Heart right ventricle (tissue), 16 donors: Measurements from ENCODE around the gene IL10RB. TPM values are rescaled to one million over a fixed set of nuclear protein-coding genes. Genes with fewer than 3 reads are reported as not detected.

Experiments used
- ATAC-seq, 8 donors: fragments of 200-7000 bp; cut with Tn5 transposase; one replicate each; pipeline ENCODE4 v1.9.1; 2020; ENCODE audit warnings: mild to moderate bottlenecking in 8 of 8, moderate library complexity in 8 of 8, moderate number of reproducible peaks in 1 of 8
- DNase-seq, 2 donors: peaks; one replicate each; pipeline ENCODE4 v3.0.0-alpha.2; 2020
- H3K27ac ChIP-seq, 10 donors: fragments of 200-600 bp; sonication (generic) in 2 of 10; one replicate each; pipeline versions ENCODE4 v1.5.0 to v1.8.0; 2020 to 2022; ENCODE audit warnings: mild to moderate bottlenecking in 3 of 10
- H3K27me3 ChIP-seq, 7 donors: fragments of 200-600 bp; one replicate each; pipeline ENCODE4 v1.8.0; 2021 to 2022; ENCODE audit warnings: mild to moderate bottlenecking in 2 of 7
- H3K36me3 ChIP-seq, 9 donors: fragments of 200-600 bp; sonication (generic) in 1 of 9; one replicate each; pipeline versions ENCODE4 v1.5.0 to v1.8.0; 2020 to 2022; ENCODE audit warnings: mild to moderate bottlenecking in 2 of 9
- H3K4me1 ChIP-seq, 9 donors: fragments of 200-600 bp; sonication (generic) in 1 of 9; one replicate each; pipeline versions ENCODE4 v1.5.0 to v1.8.0; 2020 to 2022; ENCODE audit warnings: mild to moderate bottlenecking in 4 of 9
- H3K4me3 ChIP-seq, 10 donors: fragments of 200-600 bp; sonication (generic) in 2 of 10; one replicate each; pipeline versions ENCODE4 v1.5.0 to v1.8.0; 2020 to 2022; ENCODE audit warnings: mild to moderate bottlenecking in 7 of 10, moderate library complexity in 2 of 10
- H3K9me3 ChIP-seq, 11 donors: fragments of 200-600 bp in 10 of 11; sonication (generic) in 2 of 11; one replicate each; pipeline versions ENCODE4 v1.5.0 to v1.8.0; 2013 to 2022; ENCODE audit warnings: mild to moderate bottlenecking in 2 of 11, control low read depth in 1 of 11, moderate library complexity in 1 of 11
- WGBS, 2 donors: extraction: QIAGEN DNeasy Blood & Tissue Kit; methylation state at CpG; one replicate each; pipeline ENCODE4 v1.1.7; 2013; ENCODE audit warnings: inconsistent platforms in 1 of 2; 5-methylcytosine and 5-hydroxymethylcytosine counted together
- intact Hi-C, 10 donors: fragments of 100-400 bp; cut with DNase I; formaldehyde crosslinking; loops; one replicate each; pipeline versions ENCODE4 v1.11.1 to v1.14.2; 2022
- polyA plus RNA-seq, 2 donors: library from polyadenylated mRNA; stranded (reverse); fragments of 200-250 nt; gene quantifications; one replicate each; pipeline ENCODE4 v1.2.3, GENCODE V29; 2013
- total RNA-seq, 10 donors: library from RNA; stranded (reverse); fragmentation: NEBNext Ultra II Directional in 3 of 10; extraction: Animal tissue kit (Norgen Biotek cat#: 25700) in 3 of 10; gene quantifications; one replicate each; pipeline versions ENCODE4 v1.2.1 to v1.2.4, GENCODE V29; 2021 to 2023
- TF ChIP-seq, protein P1 (sequence below), 9 donors: fragments of 200-600 bp; sonication (generic) in 2 of 9; IDR thresholded peaks; one replicate each; pipeline versions ENCODE4 v1.5.0 to v1.8.0; 2021 to 2022; ENCODE audit warnings: antibody characterized with exemption in 9 of 9, mild to moderate bottlenecking in 5 of 9, moderate library complexity in 1 of 9
- donor health status: Arrhythmogenic right ventricular cardiomyopathy.
- donor health status: ischemic (EF 13 %, LVEDD 7.1; RV severe dilation, severe dysfunction).
- donor health status: healthy with polysubstance abuse.
- donor health status: DM: no; HTN: yes; CAD: no.
- donor health status: DM: no; HTN: no; CAD: no.
- donor health status: ischemic (EF 25% LVEDD 6.9; RV normal size, moderate dysfunction).
- donor health status: ischemic (EF 25% LVEDD 5.7; RV mildly dilated, moderate dysfunction).
- donor health status: healthy.
- donor health status: DM: yes; HTN: yes; CAD: no.
- donor health status: Ischemic cardiomyopathy.
- donor health status: ischemic (EF 35%, LVEDD 5.7; RV mildly dilated, moderate dysfunction).
- donor health status: nonischemic (EF 11% LVEDD 7.7; RV severe dilation, severe dysfunction).
- donor health status: DM: yes; HTN: yes; CAD: no.
- donor health status: PGD.
- donor health status: ischemic (EF 29% LVEDD 5.4; RV normal size, mild dysfunction).
- donor health status: nonischemic (EF 23%, LVEDD 6.1; RV moderate dilation, normal function).

IL10RB gene
- total and polyA plus RNA-seq, 12 donors: 4.1 to 16.8 (median 7.2) TPM

DNA sequence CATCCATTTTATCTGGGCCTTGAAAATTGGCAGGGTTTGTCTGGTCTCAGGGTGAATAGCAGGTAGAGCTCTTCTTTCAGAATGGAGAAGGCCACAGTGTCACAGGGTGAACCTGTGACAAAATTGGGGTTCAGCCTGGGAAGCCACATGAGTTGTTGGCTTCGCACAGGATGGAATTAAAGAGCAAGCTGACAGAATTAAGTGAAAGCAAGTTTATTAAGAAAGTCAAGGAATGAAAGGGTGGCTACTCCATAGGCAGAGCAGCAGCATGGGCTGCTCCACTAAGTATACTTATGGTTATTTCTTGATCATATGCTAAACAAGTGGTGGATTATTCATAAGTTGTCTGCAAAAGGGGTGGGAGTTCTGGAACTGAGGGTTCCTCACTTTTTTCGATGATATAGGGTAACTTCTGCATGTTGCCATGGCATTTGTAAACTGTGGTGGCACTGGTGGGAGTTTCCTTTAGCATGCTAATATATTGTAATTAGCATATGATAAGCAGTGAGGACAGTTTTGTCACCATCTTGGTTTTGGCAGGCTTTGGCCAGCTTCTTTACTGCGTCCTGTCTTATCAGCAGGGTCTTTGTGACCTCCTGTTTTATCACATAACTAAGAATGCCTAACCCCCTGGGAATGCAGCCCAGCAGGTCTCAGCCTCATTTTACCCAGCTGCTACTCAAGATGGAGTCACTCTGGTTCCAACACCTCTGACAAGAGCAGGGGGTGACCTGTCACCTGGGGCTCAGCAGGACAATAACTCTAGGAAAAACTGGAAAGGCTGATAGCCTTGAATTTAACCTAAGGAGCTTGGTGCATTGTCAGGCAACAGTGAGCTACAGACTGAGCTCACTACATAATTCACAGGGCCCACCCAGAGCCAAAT, 31.3 kb upstream of the IL10RB start:
- Histone ChIP-seq H3K36me3 (peaks cover 0 to 12% (median 0%) of the 10 kb centered on the region in 9 donors), H3K27ac (peak overlapping the region in 1 of 10 donors; percentile 34), H3K27me3 (no peaks in the 10 kb centered on the region), H3K9me3 (no peaks in the 10 kb centered on the region), H3K4me1 (peaks cover 5 to 83% (median 47%) of the 10 kb centered on the region in 9 donors), H3K4me3 (no peak overlapping the region)
- TF ChIP-seq, protein P1, sequence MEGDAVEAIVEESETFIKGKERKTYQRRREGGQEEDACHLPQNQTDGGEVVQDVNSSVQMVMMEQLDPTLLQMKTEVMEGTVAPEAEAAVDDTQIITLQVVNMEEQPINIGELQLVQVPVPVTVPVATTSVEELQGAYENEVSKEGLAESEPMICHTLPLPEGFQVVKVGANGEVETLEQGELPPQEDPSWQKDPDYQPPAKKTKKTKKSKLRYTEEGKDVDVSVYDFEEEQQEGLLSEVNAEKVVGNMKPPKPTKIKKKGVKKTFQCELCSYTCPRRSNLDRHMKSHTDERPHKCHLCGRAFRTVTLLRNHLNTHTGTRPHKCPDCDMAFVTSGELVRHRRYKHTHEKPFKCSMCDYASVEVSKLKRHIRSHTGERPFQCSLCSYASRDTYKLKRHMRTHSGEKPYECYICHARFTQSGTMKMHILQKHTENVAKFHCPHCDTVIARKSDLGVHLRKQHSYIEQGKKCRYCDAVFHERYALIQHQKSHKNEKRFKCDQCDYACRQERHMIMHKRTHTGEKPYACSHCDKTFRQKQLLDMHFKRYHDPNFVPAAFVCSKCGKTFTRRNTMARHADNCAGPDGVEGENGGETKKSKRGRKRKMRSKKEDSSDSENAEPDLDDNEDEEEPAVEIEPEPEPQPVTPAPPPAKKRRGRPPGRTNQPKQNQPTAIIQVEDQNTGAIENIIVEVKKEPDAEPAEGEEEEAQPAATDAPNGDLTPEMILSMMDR (IDR thresholded peaks at IDR 0.05): no peak
- intact Hi-C loops: loop anchor here in 1 of 10 donors (10.0 kb wide), 1 partner anchor 90 kb away; the partner anchor contains the start of gene IFNAR1
- ATAC-seq: no peak
- WGBS, 2 donors: 80 to 82% methylated on average over 3 of the region's 3 CpGs
- DNase-seq: no peak

- Histone ChIP-seq H3K4me1 (peaks cover 5 to 95% (median 55%) of the 10 kb centered on the region in 9 donors), H3K27ac (no peak overlapping the region), H3K27me3 (no peaks in the 10 kb centered on the region), H3K4me3 (no peak overlapping the region), H3K9me3 (no peaks in the 10 kb centered on the region), H3K36me3 (peaks cover 0 to 14% (median 0%) of the 10 kb centered on the region in 9 donors)
- TF ChIP-seq, protein P1 (IDR thresholded peaks at IDR 0.05): no peak
- DNase-seq (no peak), ATAC-seq (no peak)
- intact Hi-C loops: loop anchor here in 1 of 10 donors (10.0 kb wide), 1 partner anchor 89 kb away; the partner anchor contains the start of gene IFNAR1
- 94 to 95% methylated on average over 6 of the region's 6 CpGs for WGBS, 2 donors
Observed at GRCh38 chr21:33236013-33236686, 30.0 kb upstream of the IL10RB start.

GRCh38 chr21:33236766-33237165, 29.4 kb upstream of the IL10RB start:
- TF ChIP-seq, protein P1 (IDR thresholded peaks at IDR 0.05): no peak
- H3K27me3 ChIP-seq: no peaks in the 10 kb centered on the region
- peaks cover 0 to 20% (median 0%) of the 10 kb centered on the region in 9 donors for H3K36me3 ChIP-seq
- no peak overlapping the region for H3K27ac ChIP-seq
- WGBS, 2 donors: 43 to 59% methylated on average over 2 of the region's 2 CpGs
- H3K4me1 ChIP-seq: peaks cover 4 to 95% (median 55%) of the 10 kb centered on the region in 9 donors
- no peak overlapping the region for H3K4me3 ChIP-seq
- intact Hi-C loops: loop anchor here in 1 of 10 donors (10.0 kb wide), 1 partner anchor 88 kb away; the partner anchor contains the start of gene IFNAR1
- ATAC-seq (peak in 4 of 8 donors; percentile 22 to 54 (median 30)), DNase-seq (no peak)
- H3K9me3 ChIP-seq: no peaks in the 10 kb centered on the region

DNA sequence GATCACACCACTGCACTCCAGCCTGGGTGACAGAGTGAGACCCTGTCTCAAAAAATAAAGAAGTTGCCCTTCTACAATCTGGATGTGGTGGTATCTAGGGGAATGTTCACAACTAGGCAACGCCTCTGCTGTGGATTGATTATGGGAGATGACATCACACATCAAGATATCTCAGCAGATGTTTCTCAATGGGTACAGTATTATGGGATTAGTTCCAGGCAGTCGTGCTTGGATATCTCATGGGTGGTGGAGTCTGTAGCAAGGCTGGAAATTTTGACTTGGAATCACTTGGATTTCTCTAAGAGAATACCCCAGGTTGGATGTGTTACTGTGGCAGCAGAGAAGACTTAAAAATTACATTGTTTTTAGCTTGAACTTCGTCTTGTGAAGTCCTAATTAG, 28.7 kb upstream of the IL10RB start:
- intact Hi-C loops: loop anchor here in 1 of 10 donors (10.0 kb wide), 1 partner anchor 87 kb away; the partner anchor contains the start of gene IFNAR1
- peaks cover 0 to 25% (median 0%) of the 10 kb centered on the region in 9 donors for H3K36me3 ChIP-seq
- peak overlapping the region in 2 of 10 donors; percentile 2 to 74 for H3K27ac ChIP-seq
- 81 to 84% methylated on average over 3 of the region's 3 CpGs for WGBS, 2 donors
- H3K4me3 ChIP-seq: no peak overlapping the region
- peaks cover 0 to 91% (median 48%) of the 10 kb centered on the region in 9 donors for H3K4me1 ChIP-seq
- H3K27me3 ChIP-seq: no peaks in the 10 kb centered on the region
- DNase-seq: no peak
- H3K9me3 ChIP-seq: no peaks in the 10 kb centered on the region
- peak in 1 of 8 donors; percentile 44 for ATAC-seq
- TF ChIP-seq, protein P1 (IDR thresholded peaks at IDR 0.05): no peak
